Urothelium cell line (cell line): ENCODE data around the gene EIF1AX.
"Not testable (repeated sequence)": the region's sequence is repeated elsewhere in the genome, so short reads cannot be mapped to it uniquely, and the experiment has no call there.

Experiments used
- DNase-seq: peaks from one replicate; pipeline ENCODE4 v3.0.0; 2011; ENCODE audit warnings: low spot score, mixed read lengths
- FAIRE-seq: peaks from 2 replicates; lab custom pipeline; 2011; peaks lifted over from hg19 to GRCh38; lab: Jason Lieb, UNC

The EIF1AX gene

GRCh38 chrX:20141281-20142220, at the start of gene EIF1AX:
EIF1AX (minus strand) TSS chrX:20141838; CDS start chrX:20141640, 198 bp downstream.
- FAIRE-seq (no peak), DNase-seq (peak; percentile 80)

GRCh38 chrX:20189171-20189570, 47.5 kb upstream of the EIF1AX start:
- no peak for DNase-seq
- no peak for FAIRE-seq

- no peak for DNase-seq
- no peak for FAIRE-seq
These were observed 40.1 kb upstream of the EIF1AX start for GRCh38 chrX:20181598-20182329.

GRCh38 chrX:20177093-20177492, 35.5 kb upstream of the EIF1AX start:
- no peak for DNase-seq
- FAIRE-seq = no peak

- DNase-seq = no peak
- FAIRE-seq = no peak
These were observed 32.2 kb upstream of the EIF1AX start for GRCh38 chrX:20173856-20174255.

GRCh38 chrX:20173313-20173712, 31.7 kb upstream of the EIF1AX start:
- FAIRE-seq = no peak
- DNase-seq = no peak

- DNase-seq = no peak
- FAIRE-seq = no peak
These were observed 30.2 kb upstream of the EIF1AX start for GRCh38 chrX:20171887-20172286.

- not testable (repeated sequence) for FAIRE-seq, DNase-seq
These were observed 20.9 kb upstream of the EIF1AX start for GRCh38 chrX:20162516-20162915.

GRCh38 chrX:20159797-20160385, 18.3 kb upstream of the EIF1AX start:
- FAIRE-seq = no peak
- DNase-seq = no peak

- FAIRE-seq (no peak), DNase-seq (no peak)
These were observed 10.1 kb upstream of the EIF1AX start for GRCh38 chrX:20151689-20152088.

GRCh38 chrX:20149326-20149725, 7.7 kb upstream of the EIF1AX start:
- DNase-seq (no peak), FAIRE-seq (no peak)

- FAIRE-seq (no peak), DNase-seq (no peak)
These were observed 5.9 kb upstream of the EIF1AX start for GRCh38 chrX:20147561-20147960.

GRCh38 chrX:20144491-20144890, 2.9 kb upstream of the EIF1AX start:
- no peak for DNase-seq
- no peak for FAIRE-seq

GRCh38 chrX:20143561-20143960, 1.9 kb upstream of the EIF1AX start:
- FAIRE-seq (no peak), DNase-seq (no peak)

GRCh38 chrX:20143111-20143510, 1.5 kb upstream of the EIF1AX start:
- no peak for FAIRE-seq
- DNase-seq = no peak

GRCh38 chrX:20140420-20140819, 1.2 kb downstream of the EIF1AX start:
- FAIRE-seq = no peak
- no peak for DNase-seq

- FAIRE-seq (no peak), DNase-seq (no peak)
These were observed 1.7 kb downstream of the EIF1AX start for GRCh38 chrX:20139966-20140365.

- FAIRE-seq (no peak), DNase-seq (no peak)
These were observed 5.7 kb downstream of the EIF1AX start for GRCh38 chrX:20135944-20136343.

- no peak for FAIRE-seq
- no peak for DNase-seq
These were observed 9.0 kb downstream of the EIF1AX start for GRCh38 chrX:20132666-20133065.

- DNase-seq = no peak
- no peak for FAIRE-seq
These were observed 11.3 kb downstream of the EIF1AX start for GRCh38 chrX:20130357-20130756.

- DNase-seq (no peak), FAIRE-seq (no peak)
These were observed 12.1 kb downstream of the EIF1AX start for GRCh38 chrX:20129547-20129946.

- DNase-seq = no peak
- no peak for FAIRE-seq
These were observed 13.0 kb downstream of the EIF1AX start for GRCh38 chrX:20128670-20129069.
